ENCODE data around the gene RPAP2. TPM values are rescaled to one million over a fixed set of nuclear protein-coding genes. Genes with fewer than 3 reads are reported as not detected.

RPAP2 gene
- polyA plus RNA-seq, 2 of the 4 experiments (the other 2 are of a cell fraction), result 5.8 to 18.5 TPM

DNA sequence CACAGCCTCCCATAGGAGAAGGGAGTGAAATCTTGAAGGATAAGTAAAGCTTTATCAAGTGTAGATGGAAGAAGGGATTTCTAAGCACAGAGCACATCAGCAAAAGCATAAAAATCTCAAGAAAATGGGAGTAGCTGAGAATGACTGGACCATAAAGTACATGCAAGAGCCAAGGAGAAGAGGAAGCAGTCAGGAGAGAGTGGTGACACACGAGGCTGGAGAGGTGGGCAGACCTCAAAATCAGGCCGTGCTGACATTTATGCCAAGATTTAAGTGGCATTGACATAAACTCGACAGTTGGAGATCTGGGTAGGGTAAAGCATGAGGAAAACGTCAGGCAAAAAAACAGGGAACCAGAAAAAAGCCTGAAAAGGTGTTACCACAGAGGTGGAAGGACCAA is 125.5 kb downstream of the RPAP2 start:
- ChIA-PET POLR2A (no interaction called here), CTCF (no interaction called here)
- no peak overlapping the region for H3K4me2 ChIP-seq
- DNase-seq (ENCODE audit: low read depth in 1 of 2, low spot score in 1 of 2) (no peak), FAIRE-seq (no peak), ATAC-seq (no peak)
- H3K4me1 ChIP-seq, result no peaks in the 10 kb centered on the region
- H3K9me3 ChIP-seq, result no peaks in the 10 kb centered on the region
- WGBS (ENCODE audit: missing lambda C conversion rate), result 23% methylated on average over 4 of the region's 4 CpGs
- H3K4me3 ChIP-seq, result no peak overlapping the region
- TF ChIP-seq RCOR1 (IDR thresholded peaks at IDR 0.05; ENCODE audit: low read depth, low read length), result no peak
- no peak for TF ChIP-seq JUNB (IDR thresholded peaks at IDR 0.05)
- no peak for TF ChIP-seq SMC3 (IDR thresholded peaks at IDR 0.05)
- no peak for TF ChIP-seq EP300 (IDR thresholded peaks at IDR 0.05)
- no peak for TF ChIP-seq FOSB (CRISPR knock-in tag; IDR thresholded peaks at IDR 0.05)
- no peak for TF ChIP-seq BHLHE40 (IDR thresholded peaks at IDR 0.05; ENCODE audit: low read depth, low read length)
- no peak for TF ChIP-seq MYC (IDR thresholded peaks at IDR 0.05; ENCODE audit: borderline replicate concordance, low read length)
- TF ChIP-seq, protein P1, sequence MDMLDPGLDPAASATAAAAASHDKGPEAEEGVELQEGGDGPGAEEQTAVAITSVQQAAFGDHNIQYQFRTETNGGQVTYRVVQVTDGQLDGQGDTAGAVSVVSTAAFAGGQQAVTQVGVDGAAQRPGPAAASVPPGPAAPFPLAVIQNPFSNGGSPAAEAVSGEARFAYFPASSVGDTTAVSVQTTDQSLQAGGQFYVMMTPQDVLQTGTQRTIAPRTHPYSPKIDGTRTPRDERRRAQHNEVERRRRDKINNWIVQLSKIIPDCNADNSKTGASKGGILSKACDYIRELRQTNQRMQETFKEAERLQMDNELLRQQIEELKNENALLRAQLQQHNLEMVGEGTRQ (IDR thresholded peaks at IDR 0.05), result no peak
- TF ChIP-seq CHD2 (IDR thresholded peaks at IDR 0.05; ENCODE audit: low read length, partially characterized antibody), result no peak
- no peak for TF ChIP-seq MAFK (IDR thresholded peaks at IDR 0.05; ENCODE audit: partially characterized antibody)
- no peak for TF ChIP-seq POLR2A (IDR thresholded peaks at IDR 0.05; ENCODE audit: low read length)
- TF ChIP-seq, protein P2, sequence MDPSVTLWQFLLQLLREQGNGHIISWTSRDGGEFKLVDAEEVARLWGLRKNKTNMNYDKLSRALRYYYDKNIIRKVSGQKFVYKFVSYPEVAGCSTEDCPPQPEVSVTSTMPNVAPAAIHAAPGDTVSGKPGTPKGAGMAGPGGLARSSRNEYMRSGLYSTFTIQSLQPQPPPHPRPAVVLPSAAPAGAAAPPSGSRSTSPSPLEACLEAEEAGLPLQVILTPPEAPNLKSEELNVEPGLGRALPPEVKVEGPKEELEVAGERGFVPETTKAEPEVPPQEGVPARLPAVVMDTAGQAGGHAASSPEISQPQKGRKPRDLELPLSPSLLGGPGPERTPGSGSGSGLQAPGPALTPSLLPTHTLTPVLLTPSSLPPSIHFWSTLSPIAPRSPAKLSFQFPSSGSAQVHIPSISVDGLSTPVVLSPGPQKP (IDR thresholded peaks at IDR 0.05; ENCODE audit: low read depth, low read length), result no peak
- no peak for TF ChIP-seq EHMT2 (IDR thresholded peaks at IDR 0.05; ENCODE audit: low read depth)
- TF ChIP-seq HOXB13 (CRISPR knock-in tag; IDR thresholded peaks at IDR 0.05; ENCODE audit: low read depth), result no peak
- TF ChIP-seq CHD4 (IDR thresholded peaks at IDR 0.05; ENCODE audit: borderline replicate concordance), result no peak
- TF ChIP-seq RAD21 (conservative IDR thresholded peaks at IDR 0.05 in 1 of 2, IDR thresholded peaks at IDR 0.05 in 1 of 2), result no peak
- no peak for TF ChIP-seq ZC3H11A (IDR thresholded peaks at IDR 0.05)
- TF ChIP-seq KDM1A (IDR thresholded peaks at IDR 0.05; ENCODE audit: low read depth), result no peak
- no peak overlapping the region for H3K27ac ChIP-seq

DNA sequence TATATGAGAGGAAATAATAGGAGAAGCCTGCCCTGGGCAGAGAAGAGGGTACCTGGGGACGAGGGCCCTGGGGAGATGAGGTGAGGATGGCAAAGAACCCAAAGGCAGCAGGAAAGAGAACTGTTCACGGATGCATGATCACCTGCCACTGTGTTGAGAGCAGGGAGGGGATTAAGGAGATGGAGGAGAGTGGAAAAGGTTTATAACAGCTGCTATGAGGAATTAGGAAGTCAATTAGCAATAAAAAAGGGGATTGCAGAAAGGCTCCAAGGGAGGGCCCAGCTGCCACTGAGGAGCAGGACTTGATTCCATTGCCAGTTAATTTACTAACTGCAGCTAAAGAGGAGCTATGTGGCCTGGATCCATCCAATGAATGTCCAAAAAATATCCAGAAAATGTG is 126.8 kb downstream of the RPAP2 start:
- H3K27ac ChIP-seq, result no peak overlapping the region
- TF ChIP-seq CBX2 (IDR thresholded peaks at IDR 0.05; ENCODE audit: borderline replicate concordance, low read depth) (no peak), RARB (CRISPR knock-in tag; IDR thresholded peaks at IDR 0.05) (no peak)
- DNase-seq (ENCODE audit: low read depth in 1 of 2, low spot score in 1 of 2), result no peak
- WGBS (ENCODE audit: missing lambda C conversion rate), result 55% methylated on average over 2 of the region's 2 CpGs
- H3K4me2 ChIP-seq, result no peak overlapping the region
- H3K4me1 ChIP-seq, result no peaks in the 10 kb centered on the region
- POLR2A ChIA-PET, result no interaction called here
- H3K9me3 ChIP-seq, result no peaks in the 10 kb centered on the region
- CTCF ChIA-PET, result interaction anchor here (1.1 kb wide), 1 partner anchor 13 kb away, joined by 3 read pairs; no protein-coding TSS in a partner anchor
- no peak for ATAC-seq
- no peak overlapping the region for H3K4me3 ChIP-seq
- no peak for FAIRE-seq

DNA sequence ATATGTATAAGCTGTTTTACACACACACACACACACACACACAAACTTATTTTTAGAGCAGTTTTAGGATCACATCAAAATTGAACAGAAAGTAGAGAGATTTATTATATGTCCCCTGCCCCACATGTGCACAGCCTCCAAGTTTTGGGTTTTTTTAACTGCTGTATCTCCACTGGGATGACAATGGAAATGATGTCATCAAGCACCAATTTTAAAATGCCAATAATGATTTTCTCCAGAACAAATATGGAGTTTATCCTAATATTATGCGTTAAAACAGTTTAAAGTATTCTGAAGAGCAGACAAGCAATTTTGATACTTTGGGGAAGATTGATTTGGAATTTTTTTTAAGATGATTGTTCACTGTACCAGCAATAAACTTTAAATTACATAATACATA is 131.2 kb downstream of the RPAP2 start:
- Histone ChIP-seq H3K4me1 (no peaks in the 10 kb centered on the region), H3K4me2 (no peak overlapping the region), H3K27ac (no peak overlapping the region), H3K4me3 (no peak overlapping the region), H3K9me3 (no peaks in the 10 kb centered on the region)
- ATAC-seq, result no peak
- FAIRE-seq, result no peak
- 59% methylated on average over 1 of the region's 1 CpG for WGBS (ENCODE audit: missing lambda C conversion rate)
- ChIA-PET CTCF (no interaction called here), POLR2A (no interaction called here)
- no peak for DNase-seq (ENCODE audit: low read depth in 1 of 2, low spot score in 1 of 2)
- TF ChIP-seq HOXB5 (CRISPR knock-in tag; IDR thresholded peaks at IDR 0.05), result no peak
- TF ChIP-seq, protein P3, sequence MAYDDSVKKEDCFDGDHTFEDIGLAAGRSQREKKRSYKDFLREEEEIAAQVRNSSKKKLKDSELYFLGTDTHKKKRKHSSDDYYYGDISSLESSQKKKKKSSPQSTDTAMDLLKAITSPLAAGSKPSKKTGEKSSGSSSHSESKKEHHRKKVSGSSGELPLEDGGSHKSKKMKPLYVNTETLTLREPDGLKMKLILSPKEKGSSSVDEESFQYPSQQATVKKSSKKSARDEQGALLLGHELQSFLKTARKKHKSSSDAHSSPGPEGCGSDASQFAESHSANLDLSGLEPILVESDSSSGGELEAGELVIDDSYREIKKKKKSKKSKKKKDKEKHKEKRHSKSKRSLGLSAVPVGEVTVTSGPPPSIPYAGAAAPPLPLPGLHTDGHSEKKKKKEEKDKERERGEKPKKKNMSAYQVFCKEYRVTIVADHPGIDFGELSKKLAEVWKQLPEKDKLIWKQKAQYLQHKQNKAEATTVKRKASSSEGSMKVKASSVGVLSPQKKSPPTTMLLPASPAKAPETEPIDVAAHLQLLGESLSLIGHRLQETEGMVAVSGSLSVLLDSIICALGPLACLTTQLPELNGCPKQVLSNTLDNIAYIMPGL (CRISPR knock-in tag; IDR thresholded peaks at IDR 0.05; ENCODE audit: borderline replicate concordance), result no peak
- no peak for TF ChIP-seq TFCP2L1 (CRISPR knock-in tag; IDR thresholded peaks at IDR 0.05)
- no peak for TF ChIP-seq FOSL2 (IDR thresholded peaks at IDR 0.05)
- no peak for TF ChIP-seq FOSL2 (CRISPR knock-in tag; IDR thresholded peaks at IDR 0.05)
- no peak for TF ChIP-seq NR3C1 (IDR thresholded peaks at IDR 0.05)
- no peak for TF ChIP-seq RARB (CRISPR knock-in tag; IDR thresholded peaks at IDR 0.05)
- TF ChIP-seq, protein P4, sequence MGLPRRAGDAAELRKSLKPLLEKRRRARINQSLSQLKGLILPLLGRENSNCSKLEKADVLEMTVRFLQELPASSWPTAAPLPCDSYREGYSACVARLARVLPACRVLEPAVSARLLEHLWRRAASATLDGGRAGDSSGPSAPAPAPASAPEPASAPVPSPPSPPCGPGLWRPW (IDR thresholded peaks at IDR 0.05), result no peak
- TF ChIP-seq ESRRA (IDR thresholded peaks at IDR 0.05; ENCODE audit: borderline replicate concordance, low read length), result no peak
- TF ChIP-seq, protein P5, sequence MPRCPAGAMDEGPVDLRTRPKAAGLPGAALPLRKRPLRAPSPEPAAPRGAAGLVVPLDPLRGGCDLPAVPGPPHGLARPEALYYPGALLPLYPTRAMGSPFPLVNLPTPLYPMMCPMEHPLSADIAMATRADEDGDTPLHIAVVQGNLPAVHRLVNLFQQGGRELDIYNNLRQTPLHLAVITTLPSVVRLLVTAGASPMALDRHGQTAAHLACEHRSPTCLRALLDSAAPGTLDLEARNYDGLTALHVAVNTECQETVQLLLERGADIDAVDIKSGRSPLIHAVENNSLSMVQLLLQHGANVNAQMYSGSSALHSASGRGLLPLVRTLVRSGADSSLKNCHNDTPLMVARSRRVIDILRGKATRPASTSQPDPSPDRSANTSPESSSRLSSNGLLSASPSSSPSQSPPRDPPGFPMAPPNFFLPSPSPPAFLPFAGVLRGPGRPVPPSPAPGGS (IDR thresholded peaks at IDR 0.05), result no peak
- TF ChIP-seq FOXS1 (CRISPR knock-in tag; IDR thresholded peaks at IDR 0.05), result no peak
- TF ChIP-seq HEYL (CRISPR knock-in tag; IDR thresholded peaks at IDR 0.05), result no peak
- no peak for TF ChIP-seq HDAC2 (IDR thresholded peaks at IDR 0.05)
- TF ChIP-seq NPAS2 (CRISPR knock-in tag; IDR thresholded peaks at IDR 0.05; ENCODE audit: borderline replicate concordance), result no peak
